Dedifferentiated amniotic fluid mesenchymal stem cell (primary cell): Measurements from ENCODE around the gene EIF4E3.

Experiments
- DNase-seq: peaks from one replicate; pipeline ENCODE4 v3.0.0-alpha.2; 2016; ENCODE audit errors: extremely low spot score

The EIF4E3 gene

DNA sequence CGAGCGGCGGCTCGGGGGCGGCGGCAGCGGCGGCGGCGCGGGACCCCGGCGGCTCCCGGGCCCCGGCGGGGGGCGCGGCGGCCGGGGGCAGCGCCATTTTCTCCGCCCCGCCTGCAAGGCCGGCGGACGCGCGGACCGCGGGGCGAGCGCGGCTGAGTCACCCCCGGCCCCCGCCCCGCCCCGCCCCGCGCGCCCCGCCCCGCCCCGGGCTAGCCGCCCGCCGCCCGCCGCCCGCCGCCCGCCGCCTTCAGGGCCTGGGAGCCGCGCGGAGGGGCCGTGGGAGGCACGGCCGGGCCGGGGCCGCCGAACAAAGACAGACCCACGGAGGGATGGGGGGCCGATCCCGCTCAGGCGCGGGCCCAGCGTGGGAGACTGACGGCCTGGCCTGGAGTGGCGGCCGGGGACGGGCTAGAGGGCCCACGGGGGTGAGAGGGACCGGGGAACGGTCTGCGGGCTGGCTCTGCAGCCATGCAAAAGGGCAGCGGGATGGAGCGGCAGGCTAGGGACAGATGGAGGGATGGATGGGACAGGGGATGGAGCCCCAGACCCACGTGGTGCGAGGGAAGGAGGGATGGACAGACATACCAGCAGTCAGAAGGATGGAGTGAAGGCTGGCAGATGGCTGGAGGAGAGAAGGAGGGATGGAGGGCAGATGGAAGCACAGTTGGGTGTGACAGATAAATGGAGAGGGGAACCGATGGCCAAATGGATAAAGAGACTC is at the start of gene EIF4E3:
Gene EIF4E3, minus strand, starts transcription at position 132 of the 721 bp plus-strand sequence. Its CDS starts 35 bp downstream, at position 97.
- no peak for DNase-seq

DNA sequence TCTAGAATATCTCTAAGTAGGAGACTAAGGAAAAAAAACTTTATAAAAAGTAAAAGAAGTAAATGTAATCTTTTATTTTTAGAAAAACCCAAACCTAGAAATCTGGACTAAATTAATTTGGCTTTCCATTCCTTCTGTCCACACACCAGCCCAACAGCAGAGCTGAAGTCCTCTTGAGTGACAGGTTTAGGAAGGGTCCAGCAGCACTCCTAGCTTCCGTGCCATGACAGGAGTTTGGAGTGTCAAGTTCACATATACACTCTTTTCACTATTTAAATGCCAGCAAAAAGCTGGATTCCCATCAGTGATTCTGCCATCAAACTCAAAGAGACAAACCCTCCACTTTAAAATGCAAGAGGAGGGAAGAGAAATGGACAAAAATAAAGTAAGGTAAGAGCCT is 46.7 kb upstream of the EIF4E3 start:
- no peak for DNase-seq

DNA sequence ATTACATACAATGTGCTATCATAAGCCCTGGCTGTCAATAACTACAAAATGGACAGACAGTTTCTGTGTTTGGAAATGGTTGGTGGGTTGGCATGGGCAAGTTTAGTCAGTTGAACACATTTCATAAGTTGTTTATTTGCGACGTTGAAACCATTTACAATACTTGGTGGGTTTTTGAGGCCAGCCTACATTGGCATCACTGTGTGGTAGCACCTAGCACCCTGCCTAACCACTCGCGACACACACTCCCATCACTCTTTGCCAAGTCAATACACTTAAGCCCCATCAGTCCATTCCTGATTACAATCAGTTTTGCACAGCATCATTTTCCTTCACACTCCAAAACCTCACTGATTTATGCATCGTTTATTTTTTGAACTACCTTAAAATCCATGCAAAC is 45.9 kb upstream of the EIF4E3 start:
- DNase-seq = no peak

DNA sequence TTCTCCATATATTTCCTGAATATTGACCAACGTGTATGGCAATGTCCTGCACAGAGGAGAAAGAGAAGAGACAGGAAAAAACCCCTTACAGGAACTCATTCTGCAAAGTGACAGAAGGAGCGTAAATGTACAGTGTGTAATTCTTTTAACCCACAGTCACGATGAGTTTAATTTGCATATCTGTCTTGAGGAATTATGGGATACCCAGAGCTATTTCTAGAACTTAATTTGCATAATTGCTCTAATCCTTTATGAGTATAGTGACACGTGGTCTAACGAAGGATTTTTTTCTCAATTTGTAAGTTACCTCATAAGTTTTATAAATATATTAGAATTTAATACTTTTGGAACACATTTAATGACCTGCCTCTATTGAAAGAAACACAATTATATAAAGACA is 38.2 kb upstream of the EIF4E3 start:
- DNase-seq = no peak

DNA sequence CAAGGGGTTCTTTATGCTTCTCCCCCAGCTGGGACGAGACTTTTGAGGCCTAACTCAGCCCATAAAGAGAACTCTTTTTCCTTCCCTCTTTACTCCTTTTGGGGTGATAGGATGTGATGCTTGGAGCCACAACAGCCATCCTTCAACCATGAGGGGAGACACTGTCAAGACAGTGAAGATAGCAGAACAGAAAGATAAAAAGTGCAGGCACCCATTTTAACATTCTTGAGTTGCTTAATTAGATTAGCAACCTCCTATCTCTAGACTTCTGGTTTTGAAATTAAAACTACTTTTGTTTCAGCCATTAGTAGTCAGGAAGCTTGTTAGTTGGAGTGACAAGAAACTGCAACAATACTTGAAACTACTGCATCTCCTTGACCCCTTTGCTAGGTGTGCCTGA is 34.9 kb upstream of the EIF4E3 start:
- no peak for DNase-seq

DNA sequence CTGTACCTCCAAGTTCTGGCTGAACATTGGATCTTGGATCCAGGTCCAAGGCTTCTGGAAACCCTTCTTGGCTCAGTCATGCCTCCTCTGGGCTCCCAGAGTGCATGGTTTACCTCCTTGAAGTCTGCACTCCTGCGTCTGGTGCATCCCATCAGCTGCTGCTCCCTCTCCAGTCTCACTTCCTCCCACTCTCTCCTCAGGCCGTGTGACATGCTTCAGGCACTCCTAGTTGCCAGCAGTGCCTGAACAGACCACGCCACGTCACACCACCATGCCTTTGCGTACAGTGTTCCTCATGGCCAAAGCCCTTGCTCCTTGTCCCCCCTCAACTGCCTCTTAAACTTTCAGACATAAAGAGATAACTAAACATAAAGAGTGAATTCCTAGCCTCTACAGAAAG is 34.2 kb upstream of the EIF4E3 start:
- no peak for DNase-seq

DNA sequence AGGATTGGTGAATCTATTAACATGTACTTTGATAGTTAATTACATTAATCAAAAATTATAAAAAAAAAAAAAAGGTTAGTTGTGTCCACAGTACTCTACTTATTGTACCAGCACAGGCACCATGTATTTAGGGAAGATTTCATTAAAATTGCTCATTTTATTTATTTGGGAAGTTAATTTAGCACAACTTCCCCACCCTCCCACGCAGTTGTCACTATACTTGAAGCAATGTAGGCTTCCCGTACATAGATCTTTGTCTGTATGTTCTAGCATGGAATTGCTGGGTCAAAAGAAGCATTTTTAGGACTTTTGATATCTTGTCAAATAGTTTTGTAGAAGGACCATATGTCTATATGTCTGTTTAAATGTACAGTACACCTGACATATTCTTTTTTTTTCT is 32.9 kb upstream of the EIF4E3 start:
- DNase-seq = no peak

DNA sequence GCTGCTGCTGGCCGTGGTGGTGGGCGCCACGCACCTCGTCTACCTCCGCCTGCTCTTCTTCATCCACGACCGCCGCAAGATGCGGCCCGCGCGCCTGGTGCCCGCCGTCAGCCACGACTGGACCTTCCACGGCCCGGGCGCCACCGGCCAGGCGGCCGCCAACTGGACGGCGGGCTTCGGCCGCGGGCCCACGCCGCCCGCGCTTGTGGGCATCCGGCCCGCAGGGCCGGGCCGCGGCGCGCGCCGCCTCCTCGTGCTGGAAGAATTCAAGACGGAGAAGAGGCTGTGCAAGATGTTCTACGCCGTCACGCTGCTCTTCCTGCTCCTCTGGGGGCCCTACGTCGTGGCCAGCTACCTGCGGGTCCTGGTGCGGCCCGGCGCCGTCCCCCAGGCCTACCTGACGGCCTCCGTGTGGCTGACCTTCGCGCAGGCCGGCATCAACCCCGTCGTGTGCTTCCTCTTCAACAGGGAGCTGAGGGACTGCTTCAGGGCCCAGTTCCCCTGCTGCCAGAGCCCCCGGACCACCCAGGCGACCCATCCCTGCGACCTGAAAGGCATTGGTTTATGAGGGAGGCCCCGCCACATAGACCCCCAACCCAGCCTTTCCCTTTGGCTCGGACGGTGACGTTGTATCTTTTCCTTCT is 29.5 kb upstream of the EIF4E3 start:
- no peak for DNase-seq

DNA sequence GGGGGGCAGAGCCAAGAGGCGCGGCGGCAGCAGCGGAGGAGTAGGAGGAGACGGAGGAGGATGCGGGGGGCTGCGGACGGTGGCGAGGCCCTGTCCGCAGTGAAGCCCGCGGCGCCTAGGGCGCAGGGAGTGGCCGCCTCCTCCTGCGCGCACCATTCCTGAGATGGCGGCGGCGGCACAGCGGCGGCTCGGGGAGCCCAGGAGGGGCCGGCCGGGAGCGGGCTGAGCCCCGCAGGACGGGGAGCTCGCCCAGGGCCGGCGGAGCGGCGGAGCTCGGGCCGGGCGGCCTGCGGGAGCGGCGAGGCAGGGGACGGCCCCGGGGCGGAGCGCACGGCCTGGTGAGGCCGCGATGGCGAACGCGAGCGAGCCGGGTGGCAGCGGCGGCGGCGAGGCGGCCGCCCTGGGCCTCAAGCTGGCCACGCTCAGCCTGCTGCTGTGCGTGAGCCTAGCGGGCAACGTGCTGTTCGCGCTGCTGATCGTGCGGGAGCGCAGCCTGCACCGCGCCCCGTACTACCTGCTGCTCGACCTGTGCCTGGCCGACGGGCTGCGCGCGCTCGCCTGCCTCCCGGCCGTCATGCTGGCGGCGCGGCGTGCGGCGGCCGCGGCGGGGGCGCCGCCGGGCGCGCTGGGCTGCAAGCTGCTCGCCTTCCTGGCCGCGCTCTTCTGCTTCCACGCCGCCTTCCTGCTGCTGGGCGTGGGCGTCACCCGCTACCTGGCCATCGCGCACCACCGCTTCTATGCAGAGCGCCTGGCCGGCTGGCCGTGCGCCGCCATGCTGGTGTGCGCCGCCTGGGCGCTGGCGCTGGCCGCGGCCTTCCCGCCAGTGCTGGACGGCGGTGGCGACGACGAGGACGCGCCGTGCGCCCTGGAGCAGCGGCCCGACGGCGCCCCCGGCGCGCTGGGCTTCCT is 28.8 kb upstream of the EIF4E3 start, which contains the start of gene GPR27:
Gene GPR27, plus strand, starts transcription at position 155 of the 909 bp plus-strand sequence. Its CDS starts 195 bp downstream, at position 350.
- no peak for DNase-seq

DNA sequence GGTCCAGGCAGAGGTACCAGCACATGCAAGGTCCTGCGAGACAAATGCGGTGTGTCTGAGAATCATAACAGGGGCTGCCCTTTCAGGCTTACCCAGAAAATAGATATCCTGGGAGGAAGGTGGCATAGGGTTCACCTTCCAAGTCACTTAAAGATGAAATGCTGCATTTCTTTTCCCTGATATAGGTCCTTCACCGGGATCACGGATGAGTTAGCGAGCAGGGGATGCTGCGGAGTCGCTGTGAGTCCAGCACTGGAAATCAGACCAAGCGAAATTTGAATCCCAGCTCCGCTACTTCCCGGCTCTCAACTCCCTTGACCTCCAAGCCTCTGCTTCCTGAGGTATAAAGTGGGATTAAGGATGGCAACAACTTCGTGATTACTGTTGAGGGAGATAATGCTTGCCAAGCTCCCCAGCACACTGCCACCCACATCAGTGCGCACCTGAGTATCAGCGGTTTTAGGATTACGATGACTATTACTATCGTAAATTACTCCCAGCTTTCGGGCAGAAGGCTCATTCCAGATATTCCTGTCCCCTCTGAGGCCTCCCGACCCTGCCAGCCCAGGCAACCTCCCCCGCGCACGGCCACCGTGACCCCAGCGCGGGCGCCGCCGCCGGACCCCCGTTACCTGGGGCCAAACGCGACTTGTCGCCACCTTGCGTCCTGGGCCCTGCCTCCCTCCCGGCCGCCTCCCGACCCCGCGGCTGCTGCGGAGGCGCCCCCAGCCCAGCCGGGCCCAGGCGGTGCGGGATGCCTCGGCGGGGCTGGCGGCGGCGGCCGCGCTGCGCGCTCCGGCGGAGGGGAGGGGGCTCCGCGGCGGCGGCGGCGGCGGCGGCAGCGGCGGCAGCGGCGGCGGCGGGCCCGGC is 27.9 kb upstream of the EIF4E3 start:
- no peak for DNase-seq

DNA sequence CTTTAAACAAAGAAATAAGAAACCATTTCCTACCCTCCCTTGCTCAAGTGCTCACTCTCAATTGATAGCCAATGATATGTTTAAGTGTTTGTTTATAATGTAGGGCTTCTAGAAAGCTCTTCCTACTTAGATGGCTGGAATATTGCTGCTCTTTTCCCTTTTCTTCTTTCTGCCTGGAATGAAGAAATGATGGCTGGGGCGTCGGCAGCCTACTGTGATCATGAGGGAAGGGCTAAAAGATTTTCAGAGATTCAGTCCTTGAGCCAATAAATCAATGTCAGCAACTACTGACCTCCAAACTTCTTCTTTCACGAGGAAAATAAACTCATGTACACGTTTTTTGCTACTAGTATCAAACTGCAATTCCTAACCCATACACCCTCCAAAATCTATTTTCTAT is 26.4 kb upstream of the EIF4E3 start:
- DNase-seq = no peak

DNA sequence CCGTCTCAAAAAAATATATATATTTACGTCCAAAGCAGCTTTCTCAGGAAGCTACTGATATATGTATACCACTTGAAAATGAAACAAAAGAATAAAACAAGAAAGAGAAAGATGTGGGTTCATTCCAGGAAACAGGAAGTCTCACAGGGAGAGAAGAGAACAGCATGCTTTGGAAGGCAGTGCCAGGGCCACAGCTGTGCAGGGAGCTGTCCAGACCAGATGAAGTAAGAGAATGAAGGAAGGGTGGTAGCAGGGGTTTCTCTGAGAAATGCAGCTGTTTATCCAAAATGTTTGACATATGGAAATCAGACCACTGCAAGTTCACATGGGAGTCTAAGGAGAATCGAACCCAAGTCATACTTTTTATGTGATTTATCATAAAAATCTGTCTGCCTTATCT is 19.5 kb upstream of the EIF4E3 start:
- DNase-seq = no peak

DNA sequence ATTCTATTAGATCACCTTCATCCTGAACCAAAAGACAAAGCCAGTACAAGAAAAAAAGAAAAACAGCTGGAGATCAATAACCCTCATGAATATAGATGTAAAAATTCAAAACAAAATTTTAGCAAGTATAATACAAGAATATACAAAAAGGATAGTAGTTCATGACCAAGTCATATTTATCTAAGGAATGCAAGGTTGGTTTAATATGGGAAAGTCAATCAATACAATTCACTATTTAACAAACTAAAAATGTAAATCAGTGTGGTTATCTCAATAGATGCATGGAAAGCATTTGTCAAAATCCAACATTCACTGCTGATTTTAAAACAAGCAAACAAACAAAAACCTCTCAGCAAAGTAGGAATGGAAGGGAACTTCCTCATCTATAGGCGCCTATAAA is 17.4 kb upstream of the EIF4E3 start:
- DNase-seq = no peak

DNA sequence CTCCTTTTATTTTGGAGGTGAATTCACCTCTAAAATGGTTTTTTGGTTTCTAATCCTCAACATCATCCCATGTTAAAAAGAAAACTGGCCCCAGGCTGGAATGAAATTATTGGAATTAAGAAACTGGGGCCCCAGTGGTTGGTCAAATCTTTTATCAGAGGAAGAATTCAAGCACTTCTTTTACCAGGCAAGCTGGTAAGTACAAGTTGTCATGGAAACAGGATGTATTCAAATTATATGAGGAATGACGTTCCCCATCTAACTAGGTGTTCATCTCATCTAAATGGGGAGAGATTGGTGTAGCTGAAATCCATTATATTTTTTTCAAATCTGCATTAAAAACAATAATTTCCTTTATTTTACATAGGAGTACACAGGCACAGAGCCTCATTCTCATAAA is 9.7 kb upstream of the EIF4E3 start:
- no peak for DNase-seq

DNA sequence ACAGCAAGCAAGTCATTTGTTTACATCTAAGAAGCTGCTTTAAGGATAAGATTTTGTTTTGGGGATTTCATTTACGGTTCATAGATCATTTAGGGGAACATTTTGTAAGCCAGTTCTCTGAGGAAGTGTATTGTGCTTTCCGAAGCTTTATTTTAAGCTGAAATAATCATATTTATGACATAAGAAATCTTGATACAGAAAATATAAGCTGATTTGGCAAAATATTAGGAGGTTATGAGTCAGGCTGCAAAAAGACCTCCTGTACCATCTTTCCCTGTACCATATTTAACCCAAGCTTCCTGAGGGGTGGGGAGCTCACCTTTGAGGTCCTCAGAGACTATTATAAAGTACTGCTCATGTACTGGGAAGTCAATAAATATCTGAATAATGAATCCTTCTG is 8.1 kb upstream of the EIF4E3 start:
- no peak for DNase-seq

DNA sequence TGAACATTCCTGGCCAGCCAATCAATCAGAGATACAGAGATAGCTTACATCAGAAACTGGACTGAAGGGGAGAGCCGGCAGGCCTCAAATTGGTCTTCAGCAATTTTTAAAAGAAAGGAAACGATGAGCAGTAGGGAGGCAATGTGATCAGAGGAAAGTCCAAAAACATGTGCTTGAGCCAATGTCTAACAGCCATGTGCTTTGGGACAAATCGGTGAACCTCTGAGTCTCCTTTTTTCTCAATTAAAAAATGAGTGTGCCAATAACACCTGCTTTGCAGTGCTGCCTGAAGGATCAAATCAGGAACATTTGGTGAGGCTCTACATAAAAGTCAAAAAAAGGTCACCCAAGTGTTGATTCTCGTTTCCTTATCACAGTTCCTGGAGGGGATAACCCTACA is 7.4 kb upstream of the EIF4E3 start:
- no peak for DNase-seq

DNA sequence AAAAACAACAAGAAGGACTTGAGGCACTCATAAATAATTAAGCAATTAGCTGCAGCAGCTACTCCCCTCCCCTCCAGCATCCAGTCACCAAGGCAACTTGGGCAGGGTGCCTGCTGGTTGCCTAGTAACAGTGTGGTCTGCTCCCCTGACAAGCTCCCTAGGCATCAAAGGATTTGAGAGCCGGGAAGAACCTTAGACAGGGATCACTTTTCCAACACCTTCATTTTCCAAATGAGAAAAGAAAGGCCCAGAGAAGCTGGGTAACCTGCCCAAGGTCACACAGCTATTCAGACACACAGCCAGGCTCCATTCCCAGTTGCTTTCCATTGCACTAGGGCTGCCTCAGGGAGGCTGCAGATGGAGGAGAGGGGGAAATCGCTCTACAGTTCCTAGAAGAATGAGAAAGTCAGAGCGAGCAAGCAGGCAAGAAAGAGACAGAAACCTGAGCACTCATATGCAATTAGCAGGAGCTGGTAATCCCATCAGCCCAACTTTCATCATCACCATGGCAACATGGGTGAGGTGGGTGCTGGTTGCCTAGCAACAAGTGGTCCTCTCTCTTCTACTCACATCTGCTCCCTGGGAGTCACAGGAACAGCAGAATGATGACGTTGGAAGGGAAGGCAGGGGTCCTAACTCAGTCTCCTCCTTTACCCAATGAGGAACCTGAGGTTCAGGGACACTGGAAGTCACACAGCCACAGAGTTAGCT is 3.6 kb upstream of the EIF4E3 start:
- DNase-seq = no peak

DNA sequence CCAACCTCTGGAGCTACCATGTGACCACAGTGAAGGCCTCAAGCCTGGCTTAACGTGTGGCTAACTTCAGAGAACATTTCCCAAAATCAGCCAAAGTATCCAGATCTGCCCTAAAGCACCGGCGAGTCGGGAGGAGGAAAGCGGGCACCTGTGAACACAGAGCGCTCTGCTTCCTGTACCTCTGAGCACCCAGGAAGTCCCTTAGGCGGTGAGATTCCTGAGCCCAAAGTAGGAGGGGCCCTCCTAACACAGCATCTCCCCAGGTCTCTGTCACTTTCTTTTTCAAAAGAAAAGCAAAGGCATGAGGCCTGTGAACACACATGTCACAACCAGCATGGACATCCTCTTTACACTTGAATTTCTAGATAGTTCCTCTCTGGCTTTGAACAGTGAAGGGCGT is 944 bp upstream of the EIF4E3 start:
- DNase-seq = no peak

DNA sequence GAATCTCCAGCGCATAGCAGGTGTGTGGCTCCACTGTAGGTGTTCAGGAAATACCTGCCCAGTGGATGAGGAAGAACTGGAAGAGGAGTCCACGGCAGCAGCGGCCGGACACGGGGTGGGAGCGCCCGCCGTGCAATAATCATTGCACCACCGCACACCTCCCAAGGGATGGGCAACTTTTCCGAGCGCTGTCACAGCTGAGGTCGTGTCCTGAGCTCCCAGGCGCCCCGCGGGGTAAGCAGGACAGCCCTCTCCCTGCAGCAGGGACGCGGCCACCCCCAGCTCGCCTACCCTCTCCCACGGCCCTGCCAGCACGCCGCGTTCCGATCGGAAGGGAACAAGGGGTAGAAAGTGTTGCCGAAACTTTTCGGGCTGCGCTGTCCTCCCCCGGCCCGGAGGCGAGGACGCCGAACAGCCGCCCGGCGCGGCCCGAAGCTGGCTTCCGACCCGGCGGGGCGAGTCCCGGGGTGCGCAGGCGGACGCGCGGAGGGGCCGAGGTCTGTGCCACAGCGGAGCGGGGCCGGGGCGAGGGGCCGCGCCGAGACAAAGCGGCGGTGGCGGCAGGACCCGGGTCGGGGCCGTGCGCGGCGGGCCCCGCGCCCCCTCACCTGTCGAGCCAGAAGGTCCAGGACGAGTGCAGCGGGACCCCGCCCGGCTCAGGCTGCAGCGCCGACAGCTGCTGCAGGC is 475 bp downstream of the EIF4E3 start:
- DNase-seq = no peak

DNA sequence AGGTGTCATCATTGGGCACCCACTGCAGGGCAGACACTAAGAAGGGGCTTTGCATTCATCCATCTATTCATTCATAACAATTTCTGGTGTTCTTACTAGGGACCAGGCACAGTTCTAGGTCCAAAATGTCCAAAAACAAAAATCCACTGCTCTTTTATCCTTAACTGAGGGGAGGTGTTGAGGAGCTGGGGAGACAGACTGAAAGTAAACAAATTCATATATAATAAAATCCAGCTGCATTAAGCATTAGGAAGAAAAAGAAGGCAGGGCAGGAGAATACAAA is 1.1 kb downstream of the EIF4E3 start:
- DNase-seq = no peak
